GM19463 (cell line): ENCODE measurements around the gene ING1.
A peak's percentile ranks its signal among the peaks of the same experiment; 100 is the strongest.
"Not testable (repeated sequence)": the region's sequence is repeated elsewhere in the genome, so short reads cannot be mapped to it uniquely, and the experiment has no call there.

Source experiments
- ATAC-seq: cut with Tn5 transposase; IDR thresholded peaks from one replicate; pipeline ENCODE4 v1.9.1; 2021; ENCODE audit warnings: mild to moderate bottlenecking, moderate library complexity; ENCODE audit not compliant: unreplicated experiment

The ING1 gene

GRCh38 chr13:110714797-110715394 lies 1.4 kb downstream of the ING1 start:
- no peak for ATAC-seq

DNA sequence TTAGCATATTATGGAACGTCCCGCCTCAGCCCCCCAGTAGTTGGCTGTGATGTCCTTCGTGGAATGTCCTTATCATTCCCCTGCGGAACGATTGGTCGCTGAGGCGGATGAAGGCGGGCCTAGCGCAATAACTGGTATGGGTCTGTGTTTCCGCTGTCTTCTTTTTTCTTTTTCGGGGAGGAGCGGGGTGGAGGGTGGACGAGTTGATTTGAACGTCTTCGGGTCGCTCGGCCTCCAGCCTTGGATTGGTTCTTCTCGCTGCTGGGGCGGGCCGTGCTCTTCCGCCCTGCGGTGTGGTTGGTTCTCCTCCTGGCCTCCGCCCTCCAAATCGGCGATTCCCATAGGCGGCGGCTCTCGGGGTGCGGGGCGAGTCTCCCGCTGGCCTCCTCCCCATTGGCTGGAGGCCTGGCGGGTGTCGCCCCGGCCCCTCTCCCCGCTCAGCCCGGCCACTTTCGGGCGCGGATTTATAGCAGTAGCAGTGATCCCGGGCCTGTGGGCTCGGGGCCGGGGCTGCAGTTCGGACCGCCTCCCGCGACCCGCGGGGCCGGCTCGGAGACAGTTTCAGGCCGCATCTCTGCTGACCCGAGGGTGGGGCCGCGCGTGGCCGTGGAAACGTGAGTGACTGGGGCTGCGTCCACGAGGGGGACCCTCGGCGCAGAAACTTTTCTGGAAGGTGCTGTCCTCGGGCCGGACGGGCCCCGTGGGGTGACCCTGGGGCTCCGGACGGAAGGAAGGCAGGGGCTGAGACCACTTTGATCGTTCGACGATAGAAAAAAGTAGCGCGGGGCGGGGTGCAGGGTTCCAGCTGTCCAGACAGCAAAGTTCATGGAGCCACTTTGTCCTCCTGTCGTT lies 2.1 kb downstream of the ING1 start:
- peak; percentile 50 for ATAC-seq

DNA sequence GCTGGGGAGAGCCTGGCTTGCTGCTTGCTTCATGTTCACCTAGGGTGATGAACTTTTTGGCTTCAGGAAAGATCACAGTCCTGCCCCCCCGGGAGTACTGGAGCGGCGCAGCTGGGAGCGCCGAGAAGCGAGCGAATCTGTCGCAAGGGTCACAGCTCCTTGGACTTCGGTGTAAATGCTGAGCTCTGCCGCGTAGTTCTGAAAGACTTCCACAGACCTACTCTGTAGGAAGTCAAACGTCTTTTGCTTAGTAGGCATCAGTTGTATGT lies 2.7 kb downstream of the ING1 start:
- no peak for ATAC-seq

GRCh38 chr13:110719036-110719710 lies 5.7 kb downstream of the ING1 start:
- ATAC-seq = no peak

- ATAC-seq = no peak
Measured at GRCh38 chr13:110722971-110723370, 9.5 kb downstream of the ING1 start.

DNA sequence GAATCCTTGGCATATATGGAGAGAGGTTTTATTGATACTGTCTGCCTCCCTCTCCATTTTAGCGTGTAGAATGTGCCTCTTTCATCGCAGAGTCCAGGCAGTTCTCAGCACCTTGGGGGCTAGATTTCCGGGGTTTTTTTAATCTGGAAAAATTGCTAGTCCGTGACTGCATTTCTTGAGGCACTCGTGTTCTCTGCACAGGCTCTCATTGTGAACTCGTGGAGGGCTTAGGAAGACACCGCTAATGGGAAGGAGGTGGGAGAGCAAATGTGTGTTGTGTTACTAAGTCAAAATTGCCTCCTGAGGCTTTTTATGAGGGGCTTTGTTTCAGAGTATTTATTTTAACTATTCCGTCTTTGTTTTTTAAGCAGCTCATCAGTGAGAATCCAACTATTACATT lies 10.1 kb downstream of the ING1 start:
- no peak for ATAC-seq

GRCh38 chr13:110726153-110726552 lies 12.7 kb downstream of the ING1 start:
- not testable (repeated sequence) for ATAC-seq

GRCh38 chr13:110726726-110727125 lies 13.2 kb downstream of the ING1 start:
- ATAC-seq = no peak

- no peak for ATAC-seq
Measured at GRCh38 chr13:110731072-110731471, 17.6 kb downstream of the ING1 start.

DNA sequence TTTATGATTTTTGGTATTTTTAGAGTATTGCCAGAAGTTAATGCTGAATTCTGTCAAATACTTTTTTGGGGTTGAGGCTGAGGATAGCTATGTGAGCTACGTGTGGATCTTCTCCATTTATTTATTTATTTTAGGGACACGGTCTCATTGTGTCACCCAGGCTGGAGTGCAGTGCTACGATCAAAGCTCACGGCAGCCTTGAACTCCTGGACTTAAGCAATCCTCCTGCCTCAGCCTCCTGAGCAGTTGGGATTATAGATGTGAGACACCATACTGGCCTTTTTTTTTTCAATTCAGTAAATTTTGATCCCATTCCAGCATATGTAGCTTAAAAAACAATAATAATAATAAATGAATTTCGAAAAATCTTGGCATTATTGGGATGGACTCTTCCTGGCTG lies 21.1 kb downstream of the ING1 start:
- ATAC-seq = no peak

DNA sequence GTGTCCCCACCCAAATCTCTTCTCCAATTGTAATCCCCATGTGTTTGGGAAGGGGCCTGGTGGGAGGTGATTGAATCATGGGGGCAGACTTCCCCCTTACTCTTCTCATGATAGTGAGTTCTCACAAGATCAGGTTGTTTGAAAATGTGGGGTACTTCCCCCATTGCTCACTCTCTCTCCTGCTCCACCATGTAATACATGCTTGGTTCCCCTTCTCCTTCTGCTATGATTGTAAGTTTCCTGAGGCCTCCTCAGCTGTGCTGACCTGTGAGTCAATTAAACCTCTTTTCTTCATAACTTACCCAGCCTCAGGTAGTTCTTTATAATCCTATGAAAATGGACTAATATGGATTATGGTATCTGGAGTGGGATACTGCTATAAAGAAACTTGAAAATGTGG lies 24.1 kb downstream of the ING1 start:
- ATAC-seq = no peak

GRCh38 chr13:110743687-110744086 lies 30.2 kb downstream of the ING1 start:
- no peak for ATAC-seq

DNA sequence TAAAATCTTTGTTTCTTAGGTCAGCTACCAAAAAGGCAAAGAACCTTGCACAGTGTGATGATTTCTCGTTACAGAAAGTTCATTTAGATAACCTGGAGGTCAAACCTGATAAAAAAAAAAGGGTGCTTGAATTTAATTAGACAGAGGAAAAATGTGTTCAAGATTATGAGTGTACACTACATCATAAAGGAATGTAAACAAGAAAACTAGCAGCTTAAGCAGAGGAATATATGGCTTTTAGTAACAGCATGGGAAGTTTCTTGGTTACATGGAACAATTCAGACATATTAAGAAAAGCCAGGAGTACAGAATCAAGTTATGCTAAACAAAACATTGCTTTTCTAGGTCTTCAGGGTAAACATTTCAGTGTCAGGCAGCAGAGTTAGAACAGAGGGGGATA lies 32.9 kb downstream of the ING1 start:
- ATAC-seq = no peak

DNA sequence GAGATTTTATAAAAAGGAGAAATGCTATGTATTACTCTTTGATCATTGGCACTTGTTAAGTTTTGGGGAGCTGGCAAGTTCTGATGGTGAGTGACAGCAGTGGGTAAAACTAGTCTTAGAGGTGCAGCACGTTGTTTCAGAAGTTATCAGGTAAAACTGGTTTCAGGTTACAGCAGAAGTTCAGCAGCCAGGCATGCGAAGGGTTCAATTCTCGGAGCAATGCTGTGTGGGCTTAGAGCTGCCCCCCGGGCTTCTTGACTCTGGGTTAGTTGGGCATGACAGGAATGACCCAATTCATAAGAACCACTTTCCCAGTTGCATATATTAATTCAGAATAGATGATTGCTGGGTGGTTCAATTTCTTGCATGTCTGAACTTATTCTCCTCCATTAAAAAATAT lies 34.8 kb downstream of the ING1 start:
- ATAC-seq = no peak

- ATAC-seq = no peak
Measured at GRCh38 chr13:110756219-110756631, 42.7 kb downstream of the ING1 start.

- no peak for ATAC-seq
Measured at GRCh38 chr13:110757296-110757695, 43.8 kb downstream of the ING1 start.

DNA sequence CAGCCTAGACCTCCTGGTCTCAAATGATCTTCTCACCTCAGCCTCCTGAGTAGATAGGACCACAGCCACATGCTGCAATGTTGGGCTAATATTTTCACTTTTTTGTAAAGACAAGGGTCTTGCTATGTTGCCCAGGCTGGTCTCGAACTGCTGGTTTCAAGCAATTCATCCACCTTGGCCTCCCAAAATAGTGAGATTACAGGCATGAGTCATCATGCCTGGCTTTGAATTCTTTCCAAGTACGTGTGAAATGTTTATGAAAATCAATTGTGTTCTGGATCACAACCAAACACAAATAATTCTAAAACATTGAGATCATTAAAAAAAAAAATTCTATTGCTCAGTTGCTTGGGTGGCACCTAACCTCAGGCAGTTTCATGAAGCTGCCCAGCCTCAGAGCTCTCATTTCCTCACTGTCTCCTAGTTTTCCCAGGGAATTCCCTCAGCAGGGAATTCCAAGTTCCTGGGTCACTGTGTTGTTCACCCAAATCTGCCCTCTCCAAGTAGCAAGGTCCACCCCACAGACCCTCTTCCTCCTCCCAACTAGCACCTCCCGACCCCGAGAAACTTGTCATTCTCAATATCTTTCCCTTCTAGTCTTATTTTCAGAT lies 44.8 kb downstream of the ING1 start:
- ATAC-seq = no peak

DNA sequence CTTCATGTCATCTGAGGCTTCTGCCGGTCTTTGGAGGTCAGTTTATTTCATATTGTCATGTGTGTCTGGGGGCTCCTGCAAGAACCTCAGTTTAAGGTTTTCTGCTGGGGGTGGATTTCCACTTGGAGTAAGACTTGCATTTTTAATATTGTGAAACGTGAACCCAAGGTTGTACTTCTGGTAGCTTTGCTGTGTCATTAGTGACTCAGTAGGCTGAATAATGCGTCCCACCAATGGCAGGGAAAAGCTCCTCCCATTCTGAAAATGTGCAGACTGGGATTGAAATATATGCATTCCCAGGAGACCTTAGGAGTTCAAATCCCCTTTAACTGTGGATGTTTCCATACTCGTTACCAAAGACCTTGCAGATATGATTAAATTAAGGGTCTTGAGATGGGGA lies 46.2 kb downstream of the ING1 start:
- no peak for ATAC-seq

- ATAC-seq = no peak
Measured at GRCh38 chr13:110760611-110761010, 47.1 kb downstream of the ING1 start.

DNA sequence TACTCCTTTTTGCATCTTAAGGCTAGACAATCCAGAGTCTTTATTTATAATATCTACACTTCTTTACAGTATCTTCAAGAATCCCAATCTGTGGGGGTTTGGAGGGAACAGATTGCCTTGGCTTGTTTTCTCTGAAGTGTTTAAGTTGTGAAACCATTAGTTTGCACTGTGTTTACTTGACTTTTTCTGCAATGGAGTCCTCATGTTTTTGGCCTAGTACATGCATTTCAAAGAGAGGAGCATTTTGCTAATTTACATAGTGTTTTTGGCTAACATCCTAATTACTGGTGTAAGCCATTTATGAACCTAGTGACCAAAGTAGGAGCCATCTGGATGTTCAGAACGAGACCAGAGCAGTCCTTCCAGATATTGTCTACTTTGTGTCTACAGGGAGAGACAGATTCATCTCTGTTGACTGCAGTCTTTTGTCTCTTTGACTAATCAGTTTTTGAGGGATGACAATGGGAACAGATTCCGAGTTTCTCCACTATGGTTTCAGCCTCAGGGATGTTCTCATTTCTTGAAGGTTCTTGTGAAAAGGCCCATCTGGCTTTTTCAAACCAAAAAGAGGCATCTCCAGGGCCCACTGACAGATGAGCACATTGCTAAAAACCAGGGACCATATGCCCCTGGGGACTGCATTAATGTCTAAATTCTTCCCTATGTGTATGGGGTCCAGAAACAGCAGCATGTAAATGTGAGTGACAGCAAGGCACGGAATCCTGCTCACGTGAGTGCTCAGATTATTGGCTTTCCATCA lies 53.4 kb downstream of the ING1 start:
- no peak for ATAC-seq

DNA sequence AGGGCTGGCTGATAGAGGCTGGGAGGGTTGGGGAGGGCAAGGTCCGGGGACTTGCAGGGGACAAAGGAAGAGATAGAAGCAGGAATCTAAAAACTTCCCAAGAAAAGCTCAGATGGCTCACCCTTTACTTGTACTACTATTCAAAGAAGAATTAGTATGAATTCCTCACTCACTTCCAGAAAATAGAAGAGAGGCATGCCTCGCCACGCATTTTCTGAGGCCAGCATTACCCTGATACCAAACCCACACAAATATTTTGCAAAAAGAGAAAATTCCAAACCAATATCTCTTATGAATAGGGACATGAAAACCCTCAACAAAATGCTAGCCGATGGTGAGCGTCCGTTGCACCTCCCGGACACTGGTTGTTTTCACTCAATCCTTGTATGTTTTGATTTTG lies 54.0 kb downstream of the ING1 start:
- ATAC-seq = no peak
